Stimulated activated CD8-positive, alpha-beta memory T cell treated with anti-CD3 and anti-CD28 coated beads, Interleukin-7, amount 100 ng/mL, for 1 hour (primary cell): ENCODE data around the gene TMEM176A.

Source experiments
- DNase-seq, 2 donors: peaks; one replicate each; pipeline ENCODE4 v3.0.0-alpha.2; 2020; ENCODE audit warnings: low read depth in 2 of 2

TMEM176A gene

GRCh38 chr7:150818971-150819370 lies 18.4 kb downstream of the TMEM176A start:
- DNase-seq, result no peak

DNA sequence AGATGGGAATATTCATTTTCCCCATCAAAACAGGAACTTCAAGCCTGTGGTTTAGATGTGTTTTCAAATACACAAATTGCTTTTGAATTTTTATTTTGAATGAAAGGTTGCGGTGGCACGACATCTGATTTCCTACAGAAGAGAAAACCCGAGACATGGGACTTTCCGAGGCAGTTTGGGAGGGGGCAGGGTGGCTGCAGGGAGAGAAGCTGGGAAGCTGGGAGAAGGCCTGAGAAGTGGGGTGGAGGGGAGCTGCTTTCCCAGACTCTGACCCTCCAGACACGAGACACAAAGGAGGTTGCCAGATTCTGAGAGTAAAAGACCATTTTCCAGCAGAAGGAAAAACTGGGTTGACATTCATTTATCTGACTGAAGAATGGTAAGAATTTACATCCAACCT lies 19.6 kb downstream of the TMEM176A start:
- DNase-seq, result no peak

DNA sequence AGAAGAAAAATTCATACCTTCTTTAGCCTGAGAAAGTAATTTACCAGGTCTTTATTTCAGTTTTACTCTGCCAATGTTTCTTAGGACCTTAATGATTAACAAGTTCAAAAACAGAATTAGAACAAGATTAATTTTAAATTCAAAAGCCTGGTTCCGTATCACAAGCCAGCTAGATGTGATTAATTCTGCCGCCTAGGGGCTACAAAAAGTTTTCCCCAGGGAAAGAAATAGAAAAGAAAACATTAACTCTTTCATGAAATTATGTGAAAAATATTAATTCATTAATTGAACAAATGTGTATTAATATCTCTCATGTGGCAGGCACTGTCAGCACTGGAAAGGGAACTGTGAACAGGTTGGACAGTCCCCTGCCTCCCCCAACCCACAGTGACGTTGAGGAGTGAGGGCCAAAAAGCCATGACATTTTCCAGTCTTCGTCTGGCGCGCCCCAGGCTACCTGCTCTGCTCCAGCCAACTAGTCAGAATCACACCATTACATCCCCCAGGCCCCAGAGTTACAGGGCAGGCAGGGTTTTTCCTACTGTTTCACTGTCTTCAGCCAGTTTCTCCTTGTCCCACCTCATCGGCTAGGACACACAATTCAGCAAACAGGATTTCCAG lies 20.1 kb downstream of the TMEM176A start:
- DNase-seq, result no peak

DNA sequence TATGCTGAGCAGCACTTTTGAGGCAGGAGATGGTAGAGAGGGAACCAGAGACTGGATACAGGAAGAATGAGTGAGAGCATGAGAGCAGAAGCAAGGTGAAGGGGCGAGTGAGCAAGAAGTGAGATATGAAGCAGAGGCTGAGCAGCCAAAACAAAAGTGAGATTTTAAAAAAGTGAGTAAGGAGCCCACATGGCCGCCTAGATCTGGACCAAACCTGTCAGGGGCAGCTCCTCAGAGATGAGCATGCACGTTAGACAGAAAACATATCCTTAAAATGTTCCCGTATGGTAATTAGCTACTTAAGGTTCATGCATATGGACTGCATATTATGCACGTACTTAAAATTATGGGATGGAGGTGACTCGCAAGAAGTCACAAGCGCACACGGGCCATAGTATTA lies 22.5 kb downstream of the TMEM176A start:
- no peak for DNase-seq

DNA sequence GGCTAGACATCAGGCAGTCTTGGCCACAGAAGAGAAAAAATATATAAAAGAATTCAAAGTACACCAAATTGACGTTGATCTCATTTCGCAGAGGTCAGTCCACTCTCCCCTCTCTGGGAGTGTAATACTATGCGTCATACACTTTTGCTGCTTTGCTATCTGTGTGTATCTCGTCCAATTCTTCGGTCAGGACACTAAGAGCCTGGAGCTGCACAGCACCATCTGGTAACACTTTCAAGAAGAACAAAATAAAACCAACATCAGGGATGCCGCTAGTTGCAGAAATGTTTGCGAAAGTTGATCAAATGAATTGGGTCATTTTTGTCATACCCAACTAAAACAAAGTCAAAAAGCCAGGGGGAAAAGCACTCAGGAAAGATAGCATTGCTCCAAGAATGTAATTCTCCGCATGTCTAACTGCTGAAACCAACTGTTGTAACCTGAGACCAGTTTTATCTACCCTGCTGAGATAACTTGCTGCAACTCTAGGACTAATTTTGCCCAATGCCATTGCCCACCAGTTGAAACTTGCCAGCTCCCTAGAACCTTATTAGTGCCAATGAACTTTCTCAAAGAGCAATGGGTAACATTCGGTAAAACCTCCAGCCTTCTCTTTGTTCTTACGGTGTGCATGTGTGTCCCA lies 23.0 kb downstream of the TMEM176A start:
- DNase-seq, result no peak

DNA sequence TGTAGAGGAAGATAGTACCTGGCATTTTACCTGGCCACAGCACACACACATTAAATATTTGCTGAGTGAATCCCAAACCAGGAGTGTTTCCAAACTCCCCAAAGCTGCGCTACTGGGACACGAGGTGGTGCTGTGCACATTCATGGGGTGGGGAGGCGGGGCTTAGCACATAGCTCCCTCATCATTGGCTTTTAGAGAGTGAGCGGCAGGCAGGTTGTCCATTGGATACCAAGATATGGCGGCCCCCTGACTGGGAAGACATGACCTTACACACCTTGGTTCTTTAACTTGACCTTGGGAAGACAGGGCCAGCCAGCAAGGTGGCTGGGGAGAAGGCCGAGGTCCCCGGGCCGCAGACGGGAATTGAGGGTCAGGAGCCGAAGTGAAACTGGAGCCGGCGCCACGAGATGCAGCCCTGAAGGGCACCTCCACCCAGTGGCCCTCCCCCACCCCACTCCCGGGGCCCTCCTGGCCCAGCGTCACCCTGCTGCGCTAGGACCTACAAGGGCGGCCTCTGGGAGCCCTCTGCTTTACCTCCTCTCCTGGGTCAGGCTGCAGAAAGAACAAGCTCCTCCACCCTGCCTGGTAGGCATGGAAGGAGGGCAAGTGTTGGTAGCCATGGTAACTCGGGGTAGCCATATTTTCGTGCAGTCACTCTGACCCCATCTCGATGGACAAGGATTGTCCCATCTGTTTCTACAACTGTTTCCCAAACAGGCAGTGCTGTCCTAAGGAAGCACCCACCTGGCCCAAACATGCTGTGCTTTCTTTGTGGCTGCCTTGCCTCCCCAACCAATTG lies 24.0 kb downstream of the TMEM176A start:
- DNase-seq, result no peak

DNA sequence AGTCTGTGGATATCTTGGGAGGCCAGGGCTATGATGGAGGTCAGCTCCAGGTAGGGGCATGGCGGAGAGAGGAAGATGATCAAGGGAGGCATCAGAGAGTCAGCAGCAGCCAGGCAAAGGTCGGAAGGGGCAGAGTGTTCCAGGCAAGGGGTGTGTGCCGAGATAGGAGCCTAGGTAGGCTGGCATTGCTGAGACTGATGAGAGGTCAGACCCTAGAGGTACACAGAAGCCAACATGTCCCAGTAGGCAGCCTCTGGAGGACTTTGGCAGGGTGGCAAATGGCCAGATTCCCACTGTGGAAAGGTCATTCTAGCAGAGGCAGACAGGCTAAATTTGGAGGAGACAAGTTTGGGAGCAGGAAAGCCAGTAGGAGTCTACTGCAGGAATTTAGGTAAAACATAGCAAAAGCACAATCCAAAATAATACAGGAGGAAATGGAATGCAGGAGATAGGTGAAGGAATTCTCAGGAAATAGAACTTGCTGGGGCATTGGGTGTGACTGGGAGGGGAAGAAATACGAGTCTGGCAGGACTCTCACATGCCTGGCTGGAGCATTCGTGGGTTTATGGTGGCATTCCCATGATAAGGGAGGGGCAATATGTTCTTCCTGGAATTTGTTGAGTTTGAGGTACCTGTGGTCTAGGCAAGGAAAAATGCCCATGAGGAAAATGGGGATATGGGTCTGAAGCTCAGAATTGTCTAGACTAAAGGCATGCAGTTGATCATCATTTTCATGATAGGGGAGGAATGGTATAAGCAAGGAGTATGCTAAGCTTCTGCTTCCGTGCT lies 25.7 kb downstream of the TMEM176A start:
- DNase-seq, result no peak

GRCh38 chr7:150828384-150828783 lies 27.8 kb downstream of the TMEM176A start:
- no peak for DNase-seq

DNA sequence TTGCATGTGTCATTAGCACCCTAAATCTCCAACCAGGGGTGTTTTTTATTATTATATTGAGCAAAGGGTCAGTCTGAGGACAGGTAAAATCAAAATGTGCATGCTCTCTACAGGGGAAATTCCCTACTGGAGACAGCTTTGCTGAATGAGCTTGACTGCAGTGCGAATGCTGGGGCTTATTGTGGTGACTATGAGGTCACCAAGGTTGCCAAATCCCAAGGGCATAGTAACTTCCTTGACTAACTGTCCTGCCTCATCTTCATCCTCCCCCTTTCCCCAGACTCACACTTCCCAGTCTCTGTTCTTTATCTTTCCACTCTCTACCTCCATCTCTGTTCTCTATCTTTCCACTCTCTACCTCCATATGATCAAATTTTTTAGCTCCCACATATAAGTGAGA lies 28.9 kb downstream of the TMEM176A start:
- DNase-seq, result no peak

DNA sequence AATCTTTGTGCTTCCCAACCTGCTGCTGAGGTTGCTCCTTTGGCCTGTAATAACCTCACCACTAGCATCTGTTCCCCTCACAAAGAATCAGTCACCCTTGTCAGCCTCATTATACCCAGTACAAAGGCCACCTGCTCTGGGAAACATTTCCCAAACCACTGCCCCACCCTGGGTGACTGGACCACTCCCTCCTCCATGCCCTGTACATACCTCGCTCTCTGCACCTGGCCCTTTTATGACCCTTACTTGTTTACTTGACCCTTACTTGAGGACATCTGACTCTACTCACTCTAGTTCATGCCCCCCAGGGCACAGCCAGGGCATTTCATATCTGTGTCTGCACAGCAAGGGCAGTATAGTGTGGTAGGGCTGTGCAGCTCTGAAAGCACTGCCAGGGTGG lies 30.4 kb downstream of the TMEM176A start:
- no peak for DNase-seq

- DNase-seq, result no peak
Observed at GRCh38 chr7:150831851-150832250, 31.3 kb downstream of the TMEM176A start.

DNA sequence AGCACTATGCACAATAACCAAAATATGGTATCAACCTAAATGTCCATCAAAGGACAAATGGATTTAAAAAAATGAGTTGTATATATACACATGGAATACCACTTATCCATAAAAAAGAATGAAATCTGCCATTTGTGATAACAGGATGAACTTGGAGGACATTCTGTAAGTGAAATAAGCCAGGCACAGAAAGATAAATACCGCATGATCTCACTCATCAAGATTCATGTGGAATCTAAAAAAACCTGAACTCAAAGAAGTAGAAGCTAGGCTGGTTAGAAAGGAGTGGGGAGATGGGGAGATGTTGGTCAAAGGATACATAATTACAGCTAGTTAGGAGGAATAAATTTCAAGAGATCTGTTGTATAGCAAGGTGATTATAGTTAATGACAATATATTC lies 34.5 kb downstream of the TMEM176A start:
- DNase-seq, result no peak

- DNase-seq, result no peak
Observed at GRCh38 chr7:150835702-150836280, 35.2 kb downstream of the TMEM176A start.

- no peak for DNase-seq
Observed at GRCh38 chr7:150838965-150839650, 38.5 kb downstream of the TMEM176A start.

DNA sequence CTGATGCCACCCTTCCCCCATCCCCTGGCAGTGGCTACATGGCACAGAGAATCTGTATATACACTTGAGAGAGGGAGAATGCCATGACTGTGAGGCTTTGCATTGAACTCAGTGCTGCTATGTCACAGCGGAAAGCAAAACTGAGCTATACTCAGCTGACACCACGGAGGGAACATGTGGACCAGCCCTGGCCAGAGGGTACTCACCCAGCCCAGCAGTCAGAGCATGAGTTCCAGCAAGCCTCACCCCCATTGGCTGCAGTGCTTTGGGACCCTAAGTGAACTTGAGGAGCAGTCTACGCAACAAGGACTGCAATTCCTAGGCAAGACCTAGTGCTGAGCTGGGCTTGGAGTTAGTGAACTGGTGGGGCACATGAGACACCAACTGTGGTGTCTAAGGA lies 41.4 kb downstream of the TMEM176A start:
- DNase-seq, result no peak

- no peak for DNase-seq
Observed at GRCh38 chr7:150842716-150843115, 42.1 kb downstream of the TMEM176A start.

DNA sequence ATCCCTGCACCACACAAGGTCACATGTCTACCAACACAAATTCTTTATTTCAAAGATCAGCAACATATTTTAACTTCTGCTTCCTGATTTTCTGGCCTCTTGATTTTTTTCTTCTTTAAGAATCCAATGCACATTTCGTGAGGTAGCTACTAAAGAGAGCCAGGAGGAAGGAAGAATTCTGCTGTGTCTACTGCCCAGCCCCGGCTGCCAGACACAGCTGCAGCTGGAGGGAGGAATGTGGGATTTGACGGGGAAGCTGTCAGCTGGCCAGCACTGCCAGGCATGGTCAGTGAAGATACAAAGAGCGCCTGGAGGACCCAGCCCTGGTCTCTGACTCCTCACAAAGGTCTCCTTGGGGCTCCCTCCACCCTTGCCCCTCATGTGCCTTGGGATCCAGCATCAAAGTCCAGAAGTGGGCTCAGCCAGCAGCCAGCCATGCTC lies 44.9 kb downstream of the TMEM176A start:
- DNase-seq, result no peak

DNA sequence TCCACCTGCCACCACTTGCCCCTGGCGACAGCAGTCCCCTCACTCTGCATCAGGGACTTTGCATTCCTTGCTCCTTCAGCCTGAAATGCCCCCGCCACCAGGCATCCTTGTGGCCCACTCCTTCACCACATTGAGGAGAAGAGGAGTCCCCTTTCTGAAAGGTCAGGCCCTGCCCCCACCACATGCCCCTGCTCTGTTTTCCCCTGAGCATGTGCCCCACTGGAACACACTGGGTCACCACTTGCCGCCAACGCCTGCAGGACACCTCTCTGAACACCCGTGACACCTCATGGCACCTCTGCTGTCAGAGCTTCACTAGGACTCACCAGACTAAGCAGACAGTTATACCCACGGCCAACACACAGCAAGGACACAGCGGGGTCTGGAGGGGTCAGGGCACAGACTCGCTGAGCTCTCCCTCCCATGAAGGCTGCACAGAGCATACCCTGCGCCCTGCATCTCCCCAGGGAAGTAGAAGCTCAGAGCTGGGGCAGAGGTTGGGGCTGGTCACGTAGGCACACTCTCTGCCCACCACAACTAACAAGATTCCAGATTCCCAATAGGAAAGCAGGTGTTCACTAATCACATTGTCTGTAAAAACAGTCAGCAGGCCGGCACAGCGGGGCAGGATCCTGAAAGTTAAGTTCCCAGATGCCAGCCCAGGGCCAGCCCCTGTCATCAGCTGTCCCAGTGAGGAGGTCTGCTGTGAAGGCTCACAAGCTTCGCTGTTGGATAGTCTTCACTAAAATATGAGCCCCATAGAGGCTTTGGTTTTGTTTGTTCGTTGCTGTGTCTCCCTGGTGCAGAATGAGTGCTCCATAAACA lies 45.9 kb downstream of the TMEM176A start:
- no peak for DNase-seq

DNA sequence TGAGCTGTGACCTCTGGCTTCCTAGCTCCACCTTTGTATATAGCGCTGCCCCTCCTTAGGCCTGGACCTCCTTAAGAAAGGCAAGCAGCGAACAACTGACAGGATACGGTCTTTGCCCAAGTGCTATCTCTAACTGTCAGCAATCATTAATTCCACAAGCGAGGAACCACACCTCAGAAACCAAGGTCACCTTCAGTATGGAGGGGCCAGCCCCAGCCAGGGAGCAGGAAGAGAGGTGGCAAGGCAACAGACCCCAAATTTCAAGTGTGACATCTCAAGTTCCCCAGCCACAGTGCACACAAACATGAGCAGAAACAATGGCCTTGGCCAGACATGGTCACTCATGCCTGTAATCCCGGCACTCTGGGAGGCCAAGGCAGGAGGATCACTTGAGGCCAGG lies 47.0 kb downstream of the TMEM176A start:
- no peak for DNase-seq

DNA sequence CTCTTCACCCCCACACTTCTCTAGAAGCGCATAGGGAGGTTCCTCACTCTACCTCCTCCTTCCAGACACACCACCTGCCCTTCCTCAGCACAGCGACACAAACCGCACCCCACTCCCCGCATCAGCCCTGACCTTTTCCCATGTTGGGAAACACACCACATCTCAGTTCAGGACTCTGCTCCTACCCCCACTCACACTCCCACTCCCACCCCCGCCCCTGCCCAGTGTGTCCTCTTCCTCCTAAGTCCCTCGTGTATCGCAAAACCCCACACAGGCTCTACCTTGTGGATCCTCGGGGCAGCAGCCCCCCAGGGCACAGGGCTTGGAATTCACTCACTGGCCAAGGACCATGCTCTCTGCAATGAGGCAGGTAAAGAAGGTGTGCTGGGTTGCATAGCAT lies 47.5 kb downstream of the TMEM176A start:
- no peak for DNase-seq
